GM19452 (cell line): ENCODE measurements around the gene HSPA12B.

ENCODE experiments used
- ATAC-seq: cut with Tn5 transposase; IDR thresholded peaks from one replicate; pipeline ENCODE4 v1.9.1; 2021; ENCODE audit not compliant: unreplicated experiment

HSPA12B gene

GRCh38 chr20:3732327-3733118, at the start of gene HSPA12B:
TSS of gene HSPA12B (plus strand) at chr20:3732685. CDS start at chr20:3738675, 5,990 bp downstream.
- no peak for ATAC-seq

- no peak for ATAC-seq
Observed at GRCh38 chr20:3685341-3685740, 47.1 kb upstream of the HSPA12B start.

- no peak for ATAC-seq
Observed at GRCh38 chr20:3686421-3686820, 46.1 kb upstream of the HSPA12B start.

- no peak for ATAC-seq
Observed at GRCh38 chr20:3686867-3687321, 45.6 kb upstream of the HSPA12B start.

- ATAC-seq: no peak
Observed at GRCh38 chr20:3687655-3688054, 44.8 kb upstream of the HSPA12B start.

- no peak for ATAC-seq
Observed at GRCh38 chr20:3689978-3690377, 42.5 kb upstream of the HSPA12B start.

GRCh38 chr20:3690413-3690812, 42.1 kb upstream of the HSPA12B start:
- no peak for ATAC-seq

GRCh38 chr20:3691306-3691705, 41.2 kb upstream of the HSPA12B start:
- no peak for ATAC-seq

GRCh38 chr20:3691897-3692296, 40.6 kb upstream of the HSPA12B start:
- no peak for ATAC-seq

GRCh38 chr20:3692706-3693294, 39.7 kb upstream of the HSPA12B start:
- no peak for ATAC-seq

- ATAC-seq: no peak
Observed at GRCh38 chr20:3693376-3693775, 39.1 kb upstream of the HSPA12B start.

GRCh38 chr20:3694864-3695263, 37.6 kb upstream of the HSPA12B start:
- no peak for ATAC-seq

GRCh38 chr20:3696200-3696599, 36.3 kb upstream of the HSPA12B start:
- ATAC-seq: no peak

GRCh38 chr20:3696745-3697587, 35.5 kb upstream of the HSPA12B start:
- no peak for ATAC-seq

GRCh38 chr20:3697588-3698305, 34.7 kb upstream of the HSPA12B start:
- ATAC-seq: no peak

- ATAC-seq: no peak
Observed at GRCh38 chr20:3698591-3699001, 33.9 kb upstream of the HSPA12B start.

- ATAC-seq: no peak
Observed at GRCh38 chr20:3699037-3699436, 33.4 kb upstream of the HSPA12B start.

- no peak for ATAC-seq
Observed at GRCh38 chr20:3701061-3701998, 31.2 kb upstream of the HSPA12B start.

- ATAC-seq: no peak
Observed at GRCh38 chr20:3702611-3703391, 29.7 kb upstream of the HSPA12B start.
